H1 (cell line): ENCODE measurements around the gene PEX16. TPM values are rescaled to one million over a fixed set of nuclear protein-coding genes. Genes with fewer than 3 reads are reported as not detected.

Source experiments
- CTCF ChIA-PET: fragments of 300-600 bp; sonication (Branson Sonifier 250); formaldehyde crosslinking; loops from one replicate; lab custom pipeline; 2021; ENCODE audit not compliant: partially characterized antibody; lab: Charles Lee
- POLR2A ChIA-PET: fragments of 300-600 bp; sonication (Branson Sonifier 250); formaldehyde crosslinking; loops from one replicate; lab custom pipeline; 2021; ENCODE audit warnings: inconsistent platforms; ENCODE audit not compliant: partially characterized antibody; lab: Charles Lee
- DNase-seq, 2 experiments: peaks; one replicate each; pipeline versions ENCODE4 v3.0.0 to v3.0.0-alpha.2; 2010 to 2022; ENCODE audit warnings: low spot score in 2 of 2, low read depth in 1 of 2, mixed read lengths in 1 of 2
- FAIRE-seq: peaks from 2 replicates; lab custom pipeline; 2011; peaks lifted over from hg19 to GRCh38; lab: Jason Lieb, UNC
- H2AFZ ChIP-seq: 2 replicates; pipeline ENCODE4 v1.8.1; 2012; ENCODE audit warnings: low read length, inconsistent platforms
- H2AK5ac ChIP-seq: 2 replicates; pipeline ENCODE4 v1.6.1; 2013; ENCODE audit warnings: low read depth, low read length
- H2BK120ac ChIP-seq: replicated peaks from 2 replicates; pipeline ENCODE3; 2013; ENCODE audit warnings: low read depth, low read length, inconsistent platforms
- H2BK12ac ChIP-seq: 2 replicates; pipeline ENCODE4 v1.6.1; 2013; ENCODE audit warnings: low read depth, low read length
- H2BK15ac ChIP-seq: 2 replicates; pipeline ENCODE4 v1.6.1; 2013; ENCODE audit warnings: low read length
- H2BK20ac ChIP-seq: 2 replicates; pipeline ENCODE4 v1.6.1; 2013; ENCODE audit warnings: low read length
- H2BK5ac ChIP-seq: 2 replicates; pipeline ENCODE4 v1.6.1; 2013; ENCODE audit warnings: low read depth, low read length
- H3K14ac ChIP-seq: 2 replicates; pipeline ENCODE4 v1.6.1; 2013; ENCODE audit warnings: inconsistent platforms; ENCODE audit not compliant: insufficient read length
- H3K18ac ChIP-seq: 2 replicates; pipeline ENCODE4 v1.6.1; 2013; ENCODE audit warnings: low read length; ENCODE audit errors: extremely low read depth
- H3K23ac ChIP-seq: 2 replicates; pipeline ENCODE4 v1.6.1; 2013; ENCODE audit warnings: inconsistent platforms; ENCODE audit not compliant: insufficient read length
- H3K23me2 ChIP-seq: 2 replicates; pipeline ENCODE4 v1.6.1; 2013; ENCODE audit warnings: low read depth, low read length
- H3K27ac ChIP-seq: 2 replicates; pipeline ENCODE4 v1.6.1; 2011; ENCODE audit warnings: low read depth, low read length, inconsistent platforms
- H3K27me3 ChIP-seq, 4 experiments: replicated peaks in 1 of 4; 1 replicate in 1 of 4; 2 replicates in 3 of 4; pipeline versions ENCODE4 v1.6.1 to v1.8.1; 2011 to 2013; ENCODE audit warnings: low read length in 3 of 4, mild to moderate bottlenecking in 3 of 4, inconsistent platforms in 2 of 4, mixed read lengths in 2 of 4, moderate library complexity in 1 of 4; ENCODE audit not compliant: control insufficient read depth in 3 of 4, insufficient read depth in 3 of 4; ENCODE audit errors: extremely low read depth in 1 of 4
- H3K36me3 ChIP-seq, 4 experiments: 2 replicates each; pipeline versions ENCODE4 v1.6.1 to v1.8.1; 2011 to 2013; ENCODE audit warnings: mild to moderate bottlenecking in 4 of 4, low read length in 3 of 4, moderate library complexity in 2 of 4, control low read depth in 1 of 4, inconsistent platforms in 1 of 4; ENCODE audit not compliant: insufficient read depth in 4 of 4, control insufficient read depth in 2 of 4
- H3K4ac ChIP-seq: replicated peaks from 2 replicates; pipeline ENCODE3; 2013; ENCODE audit warnings: low read length, low read depth, mixed read lengths, inconsistent platforms; ENCODE audit not compliant: insufficient read length
- H3K4me1 ChIP-seq, 4 experiments: replicated peaks in 1 of 4; 1 replicate in 1 of 4; 2 replicates in 3 of 4; pipeline versions ENCODE4 v1.6.1 to v1.8.1; 2011 to 2013; ENCODE audit warnings: low read length in 3 of 4, inconsistent platforms in 2 of 4, mixed read lengths in 1 of 4; ENCODE audit not compliant: insufficient read depth in 4 of 4, control insufficient read depth in 3 of 4
- H3K4me2 ChIP-seq, 2 experiments: 2 replicates each; pipeline versions ENCODE4 v1.6.1 to v1.8.1; 2011 to 2013; ENCODE audit warnings: low read depth in 2 of 2, low read length in 2 of 2, control low read depth in 1 of 2, inconsistent platforms in 1 of 2, mild to moderate bottlenecking in 1 of 2; ENCODE audit not compliant: insufficient read depth in 1 of 2
- H3K4me3 ChIP-seq, 4 experiments: fragments of 200-600, 300-600 bp in 1 of 4; sonication (generic), shearing (Covaris generic), sonication (Bioruptor Twin) in 1 of 4; 2 replicates each; pipeline versions ENCODE4 v1.5.1 to v1.8.1; 2011 to 2016; ENCODE audit warnings: low read length in 4 of 4, low read depth in 3 of 4, control low read depth in 2 of 4, inconsistent platforms in 2 of 4, mild to moderate bottlenecking in 2 of 4, mixed read lengths in 1 of 4, moderate library complexity in 1 of 4; ENCODE audit not compliant: insufficient read depth in 2 of 4; ENCODE audit errors: extremely low read depth in 1 of 4
- H3K56ac ChIP-seq: replicated peaks from 2 replicates; pipeline ENCODE3; 2013; ENCODE audit warnings: low read depth, mild to moderate bottlenecking, mixed read lengths, low read length, inconsistent platforms; ENCODE audit not compliant: insufficient read length
- H3K79me1 ChIP-seq: 2 replicates; pipeline ENCODE4 v1.6.1; 2013; ENCODE audit warnings: low read depth, low read length, control low read depth
- H3K79me2 ChIP-seq, 2 experiments: 2 replicates each; pipeline versions ENCODE4 v1.6.1 to v1.8.1; 2012 to 2013; ENCODE audit warnings: low read length in 2 of 2, mild to moderate bottlenecking in 2 of 2, inconsistent platforms in 1 of 2; ENCODE audit not compliant: insufficient read depth in 2 of 2, control insufficient read depth in 1 of 2
- H3K9ac ChIP-seq, 4 experiments: replicated peaks in 1 of 4; 1 replicate in 1 of 4; 2 replicates in 3 of 4; pipeline versions ENCODE4 v1.6.1 to v1.8.1; 2011 to 2013; ENCODE audit warnings: low read depth in 3 of 4, low read length in 3 of 4, control low read depth in 2 of 4, mild to moderate bottlenecking in 2 of 4, moderate library complexity in 2 of 4, inconsistent platforms in 1 of 4; ENCODE audit errors: extremely low read depth in 1 of 4
- H3K9me3 ChIP-seq, 2 experiments: 2 replicates each; pipeline versions ENCODE4 v1.6.1 to v1.8.1; 2012 to 2013; ENCODE audit warnings: mild to moderate bottlenecking in 2 of 2, moderate library complexity in 2 of 2, control low read depth in 1 of 2, inconsistent platforms in 1 of 2, low read depth in 1 of 2, low read length in 1 of 2, mixed read lengths in 1 of 2; ENCODE audit not compliant: insufficient read depth in 2 of 2
- H4K20me1 ChIP-seq, 2 experiments: replicated peaks in 1 of 2; 2 replicates each; pipeline versions ENCODE3 to v1.8.1; 2011 to 2013; ENCODE audit warnings: inconsistent platforms in 2 of 2, low read length in 2 of 2, mild to moderate bottlenecking in 1 of 2; ENCODE audit not compliant: insufficient read depth in 2 of 2, control insufficient read depth in 1 of 2
- H4K5ac ChIP-seq: 2 replicates; pipeline ENCODE4 v1.6.1; 2013; ENCODE audit warnings: low read length, low read depth, mixed read lengths, inconsistent platforms; ENCODE audit not compliant: insufficient read length
- H4K8ac ChIP-seq: 2 replicates; pipeline ENCODE4 v1.8.0; 2013; ENCODE audit warnings: mild to moderate bottlenecking, moderate library complexity, low read length, inconsistent platforms; ENCODE audit not compliant: insufficient read depth; ENCODE audit errors: extremely low read depth
- H4K91ac ChIP-seq: replicated peaks from 2 replicates; pipeline ENCODE3; 2013; ENCODE audit warnings: low read length, mixed read lengths, inconsistent platforms; ENCODE audit not compliant: insufficient read length
- NANOG ChIP-seq: IDR thresholded peaks from 2 replicates; pipeline ENCODE4 v1.6.1; 2011; ENCODE audit warnings: low read length, low read depth, mild to moderate bottlenecking, inconsistent platforms; ENCODE audit not compliant: insufficient read depth, poor library complexity, severe bottlenecking
- POLR2A ChIP-seq, 2 experiments: IDR thresholded peaks; 1 replicate in 1 of 2; 2 replicates in 1 of 2; pipeline ENCODE4 v1.6.1; 2011; ENCODE audit warnings: low read depth in 2 of 2, low read length in 2 of 2, mild to moderate bottlenecking in 2 of 2; ENCODE audit errors: control extremely low read depth in 1 of 2
- SAP30 ChIP-seq: fragments of 300-600 bp; sonication (generic); IDR thresholded peaks from 2 replicates; pipeline ENCODE4 v1.7.1; 2012; ENCODE audit warnings: low read length, moderate library complexity, mild to moderate bottlenecking, inconsistent platforms; ENCODE audit not compliant: insufficient read depth, insufficient replicate concordance
- SIX5 ChIP-seq: IDR thresholded peaks from 2 replicates; pipeline ENCODE4 v1.6.1; 2011; ENCODE audit warnings: mild to moderate bottlenecking, low read depth, low read length
- SUZ12 ChIP-seq: fragments of 200-600 bp; sonication (generic); IDR thresholded peaks from 2 replicates; pipeline ENCODE4 v1.6.1; 2012; ENCODE audit warnings: mild to moderate bottlenecking, inconsistent platforms, low read length, moderate library complexity, mixed read lengths
- TAF1 ChIP-seq: IDR thresholded peaks from 2 replicates; pipeline ENCODE4 v1.6.1; 2011; ENCODE audit warnings: mild to moderate bottlenecking, low read depth, low read length
- TEAD4 ChIP-seq: IDR thresholded peaks from 2 replicates; pipeline ENCODE4 v1.6.1; 2012; ENCODE audit warnings: low read depth, low read length, inconsistent platforms, mixed read lengths
- WGBS, 2 experiments: shearing (Covaris generic) in 1 of 2; methylation state at CpG; one replicate each; pipeline versions ENCODE4 v1.1.6 to v1.1.7; 2013 to 2015; ENCODE audit warnings: low lambda C conversion rate in 2 of 2, mixed read lengths in 2 of 2, inconsistent platforms in 1 of 2, low coverage in 1 of 2, missing lambda C conversion rate in 1 of 2; ENCODE audit not compliant: insufficient replicate concordance in 2 of 2, insufficient coverage in 1 of 2, insufficient read length in 1 of 2; ENCODE audit errors: extremely low coverage in 1 of 2, missing lambda C conversion rate in 1 of 2; 5-methylcytosine and 5-hydroxymethylcytosine counted together
- polyA plus RNA-seq, 7 experiments: library from polyadenylated mRNA; depleted of rRNA in 3 of 7; stranded (reverse) in 5 of 7; unstranded in 2 of 7; fragments of >200 nt in 5 of 7; fragments of 200-250 nt in 2 of 7; gene quantifications; 1 replicate in 5 of 7; 2 replicates in 1 of 7; 4 replicates in 1 of 7; pipeline versions ENCODE4 v1.2.1 to v1.2.3, GENCODE V29; 2011 to 2013; ENCODE audit warnings: missing spikeins in 2 of 7, mixed read lengths in 2 of 7
- total RNA-seq: library from RNA; stranded (reverse); fragmentation: NEBNext Ultra II Directional; extraction: Animal tissue kit (Norgen Biotek cat#: 25700); gene quantifications from 2 replicates; pipeline ENCODE4 v1.2.1, GENCODE V29; 2021

Gene PEX16
- total and polyA plus RNA-seq, 2 of the 8 experiments (the other 6 are each of a cell fraction or from before 2014, with no cell fraction given): 29.2 to 36.0 TPM

- Histone ChIP-seq H2BK5ac (no peak overlapping the region), H3K18ac (no peak overlapping the region), H3K4me3 (no peak overlapping the region), H2AFZ (no peak overlapping the region), H3K79me2 (no peaks in the 10 kb centered on the region), H3K23ac (no peak overlapping the region), H2BK120ac (no peak overlapping the region), H3K4me1 (peaks cover 0 to 3% (median 0%) of the 10 kb centered on the region in 4 experiments; a peak in 2 of 7 replicates), H2BK12ac (no peak overlapping the region), H4K91ac (no peak overlapping the region), H3K9ac (no peak overlapping the region), H3K4me2 (no peak overlapping the region), H4K5ac (no peak overlapping the region), H3K27ac (no peak overlapping the region), H2AK5ac (no peak overlapping the region), H3K36me3 (peaks cover 2 to 30% (median 9%) of the 10 kb centered on the region in 4 experiments; a peak in 7 of 8 replicates), H3K79me1 (no peaks in the 10 kb centered on the region), H4K20me1 (no peaks in the 10 kb centered on the region), H3K9me3 (no peaks in the 10 kb centered on the region), H3K23me2 (no peaks in the 10 kb centered on the region), H2BK15ac (no peak overlapping the region), H3K14ac (no peak overlapping the region), H3K27me3 (no peaks in the 10 kb centered on the region), H4K8ac (no peak overlapping the region), H3K56ac (no peak overlapping the region), H2BK20ac (no peak overlapping the region), H3K4ac (no peak overlapping the region)
- TF ChIP-seq NANOG (no peak), SAP30 (no peak), TAF1 (no peak), TEAD4 (no peak), SIX5 (no peak), POLR2A (IDR thresholded peaks at IDR 0.05; ENCODE audit: control extremely low read depth in 1 of 2, low read depth in 2 of 2, low read length in 2 of 2) (no peak), SUZ12 (no peak)
- DNase-seq (no peak), FAIRE-seq (no peak)
- ChIA-PET CTCF (interaction anchor here (0.6 to 8.7 kb wide), 4 partner anchors 30 to 89 kb away, joined by 3 to 101 read pairs (median 20); no protein-coding TSS in a partner anchor), POLR2A (no interaction called here)
- WGBS, 2 experiments: 94% methylated on average over 7 of the region's 7 CpGs; no CpG with 5 or more reads in 1 of the 2 experiments
Observed at GRCh38 chr11:45961751-45962240, 44.1 kb upstream of the PEX16 start.
